Neural cell (in vitro differentiated cells): ENCODE data around the gene MYOG. TPM values are rescaled to one million over a fixed set of nuclear protein-coding genes. Genes with fewer than 3 reads are reported as not detected.

Experiments used
- H2AFZ ChIP-seq: fragments of 200-600, 300-800 bp; sonication (generic), shearing (Covaris generic); 2 replicates; pipeline ENCODE4 v1.6.0; 2014; ENCODE audit warnings: low read depth, mild to moderate bottlenecking, antibody characterized with exemption, low read length, moderate library complexity
- H3F3A ChIP-seq: fragments of 200-600 bp; shearing (Covaris generic); 2 replicates; pipeline ENCODE4 v1.6.1; 2016; ENCODE audit warnings: mild to moderate bottlenecking, moderate library complexity, mixed read lengths, antibody characterized with exemption, low read length; ENCODE audit not compliant: insufficient read depth, poor library complexity, severe bottlenecking
- H3K27ac ChIP-seq: fragments of 200-600, 300-800 bp; sonication (generic), shearing (Covaris generic); 2 replicates; pipeline ENCODE4 v1.5.1; 2014; ENCODE audit warnings: mild to moderate bottlenecking, low read length, moderate library complexity
- H3K27me3 ChIP-seq: fragments of 300-800, 200-600 bp; sonication (generic), shearing (Covaris generic); 2 replicates; pipeline ENCODE4 v1.6.0; 2014; ENCODE audit warnings: mild to moderate bottlenecking, low read depth, low read length, moderate library complexity; ENCODE audit not compliant: insufficient read depth
- H3K36me3 ChIP-seq: fragments of 300-800, 200-600 bp; sonication (generic), shearing (Covaris generic); 2 replicates; pipeline ENCODE4 v1.5.1; 2014; ENCODE audit warnings: mild to moderate bottlenecking, antibody characterized with exemption, low read length, moderate library complexity; ENCODE audit not compliant: insufficient read depth
- H3K4me2 ChIP-seq: fragments of 300-800, 200-600 bp; sonication (generic), shearing (Covaris generic); 2 replicates; pipeline ENCODE4 v1.6.0; 2014; ENCODE audit warnings: mild to moderate bottlenecking, low read length
- H3K4me3 ChIP-seq: fragments of 300-800, 200-600 bp; sonication (generic), shearing (Covaris generic); 2 replicates; pipeline ENCODE4 v1.5.1; 2014; ENCODE audit warnings: mild to moderate bottlenecking, low read length, moderate library complexity
- H3K79me2 ChIP-seq: fragments of 200-600 bp; shearing (Covaris generic); replicated peaks from 2 replicates; pipeline ENCODE4 v1.6.0; 2014; ENCODE audit warnings: mild to moderate bottlenecking, low read length, moderate library complexity; ENCODE audit not compliant: insufficient read depth
- H3K9ac ChIP-seq: fragments of 300-800, 200-600 bp; sonication (generic), shearing (Covaris generic); 2 replicates; pipeline ENCODE4 v1.6.1; 2016; ENCODE audit warnings: mild to moderate bottlenecking, low read length, mixed read lengths
- H3K9me2 ChIP-seq: fragments of 200-600 bp; shearing (Covaris generic); 2 replicates; pipeline ENCODE4 v1.6.1; 2016; ENCODE audit warnings: mild to moderate bottlenecking, low read length, mixed read lengths; ENCODE audit not compliant: insufficient read depth
- H3K9me3 ChIP-seq: fragments of 200-600, 300-800 bp; sonication (generic), shearing (Covaris generic); 2 replicates; pipeline ENCODE4 v1.6.1; 2016; ENCODE audit warnings: mild to moderate bottlenecking, mixed run types, low read length, moderate library complexity, mixed read lengths
- H4K20me1 ChIP-seq: fragments of 200-600 bp; shearing (Covaris generic); 2 replicates; pipeline ENCODE4 v1.6.1; 2016; ENCODE audit warnings: mild to moderate bottlenecking, mixed run types; ENCODE audit not compliant: insufficient read depth
- CTCF ChIP-seq: fragments of 450-650 bp; IDR thresholded peaks from 2 replicates; pipeline ENCODE4 v1.5.1; 2014; ENCODE audit warnings: antibody characterized with exemption, mild to moderate bottlenecking, moderate library complexity; ENCODE audit not compliant: poor library complexity, severe bottlenecking
- EP300 ChIP-seq: fragments of 450-650 bp; conservative IDR thresholded peaks from 2 replicates; pipeline ENCODE4 v1.6.1; 2014; ENCODE audit warnings: antibody characterized with exemption, mild to moderate bottlenecking, moderate library complexity; ENCODE audit not compliant: poor library complexity, severe bottlenecking
- EZH2 ChIP-seq: fragments of 200-600, 300-800 bp; shearing (Covaris generic), sonication (generic); IDR thresholded peaks from 2 replicates; pipeline ENCODE4 v1.6.1; 2014; ENCODE audit warnings: antibody characterized with exemption, low read length, borderline replicate concordance, mild to moderate bottlenecking; ENCODE audit not compliant: insufficient read depth, poor library complexity, severe bottlenecking
- MXI1 ChIP-seq: fragments of 450-650 bp; conservative IDR thresholded peaks from 2 replicates; pipeline ENCODE4 v1.6.1; 2014; ENCODE audit warnings: antibody characterized with exemption, mild to moderate bottlenecking; ENCODE audit not compliant: poor library complexity, severe bottlenecking
- POLR2AphosphoS5 ChIP-seq: IDR thresholded peaks from 2 replicates; pipeline ENCODE4 v1.6.1; 2012
- RAD21 ChIP-seq: fragments of 450-650 bp; conservative IDR thresholded peaks from 2 replicates; pipeline ENCODE4 v1.6.1; 2014; ENCODE audit warnings: antibody characterized with exemption, mild to moderate bottlenecking, moderate library complexity
- REST ChIP-seq: IDR thresholded peaks from 2 replicates; pipeline ENCODE4 v1.6.1; 2012; ENCODE audit warnings: borderline replicate concordance
- SMC3 ChIP-seq: fragments of 450-650 bp; conservative IDR thresholded peaks from 2 replicates; pipeline ENCODE4 v1.6.1; 2014; ENCODE audit warnings: antibody characterized with exemption, mild to moderate bottlenecking, moderate library complexity; ENCODE audit not compliant: poor library complexity
- TAF1 ChIP-seq: IDR thresholded peaks from 2 replicates; pipeline ENCODE4 v1.6.1; 2012; ENCODE audit warnings: low read depth
- polyA plus RNA-seq: library from polyadenylated mRNA; depleted of rRNA; stranded (reverse); fragments of >200 nt; gene quantifications from 2 replicates; pipeline ENCODE4 v1.2.3, GENCODE V29; 2014

The MYOG gene
- polyA plus RNA-seq, 1 donor from 2014 or later, result not detected

DNA sequence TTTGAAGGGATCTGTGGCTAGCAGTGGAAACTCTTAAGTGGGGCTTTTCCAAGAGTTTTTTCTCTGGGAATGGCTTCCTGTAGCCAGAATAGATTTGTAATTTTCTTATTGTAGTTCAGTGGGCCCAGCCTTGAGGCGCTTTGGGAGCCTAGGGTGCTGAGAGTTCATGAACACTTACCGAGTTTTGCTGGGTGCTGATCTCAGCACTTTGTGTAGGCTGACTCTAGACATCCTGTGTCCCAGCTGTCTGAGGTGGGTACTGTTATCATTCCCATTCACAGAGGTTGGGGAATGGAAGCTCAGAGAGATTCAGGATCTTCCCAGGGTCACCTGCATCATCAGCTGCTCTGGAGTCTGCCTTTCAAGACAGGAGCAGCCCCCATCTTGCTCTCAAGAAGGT is 52.5 kb downstream of the MYOG start:
- no peak for TF ChIP-seq RAD21
- no peak for TF ChIP-seq REST
- no peak for TF ChIP-seq EP300
- no peak for TF ChIP-seq EZH2
- no peak for TF ChIP-seq CTCF
- no peak for TF ChIP-seq SMC3
- no peak for TF ChIP-seq MXI1
- no peak for TF ChIP-seq POLR2AphosphoS5
- no peak for TF ChIP-seq TAF1

More for the DNA sequence above, 52.5 kb downstream of the MYOG start:
- Histone ChIP-seq H3K4me2 (no peak overlapping the region), H3K9ac (no peak overlapping the region), H4K20me1 (no peaks in the 10 kb centered on the region), H3K27me3 (no peaks in the 10 kb centered on the region), H3K27ac (no peak overlapping the region), H3K9me2 (no peaks in the 10 kb centered on the region), H3K36me3 (no peaks in the 10 kb centered on the region), H3K79me2 (no peaks in the 10 kb centered on the region), H3F3A (no peaks in the 10 kb centered on the region), H3K4me3 (no peak overlapping the region), H3K9me3 (no peaks in the 10 kb centered on the region), H2AFZ (no peak overlapping the region)

Other genes with a start within 250 kb of the MYOG start
- gene RABIF, start 196.9 kb downstream of the MYOG start, polyA plus RNA-seq, result 11.8 and 13.3 TPM in 2 replicates
- gene KLHL12, start 158.8 kb downstream of the MYOG start, polyA plus RNA-seq, result 62.5 and 62.8 TPM in 2 replicates
- 69.6 and 72.3 TPM in 2 replicates for gene ADIPOR1, start 127.7 kb downstream of the MYOG start, polyA plus RNA-seq
- gene CYB5R1, start 118.8 kb downstream of the MYOG start, polyA plus RNA-seq, result 62.9 and 65.6 TPM in 2 replicates
- gene TMEM183A, start 78.6 kb downstream of the MYOG start, polyA plus RNA-seq, result 234 and 237 TPM in 2 replicates
- gene PPFIA4, start 59.5 kb downstream of the MYOG start, polyA plus RNA-seq, result 1.6 and 4.0 TPM in 2 replicates
- 7.2 and 18.0 TPM in 2 replicates for gene ADORA1, start 41.7 kb upstream of the MYOG start, polyA plus RNA-seq
- gene MYBPH, start 89.8 kb upstream of the MYOG start, polyA plus RNA-seq, result not detected in 2 replicates
- not detected in 2 replicates for gene CHI3L1, start 100.7 kb upstream of the MYOG start, polyA plus RNA-seq
- gene CHIT1, start 143.7 kb upstream of the MYOG start, polyA plus RNA-seq, result not detected in 2 replicates
- 2.4 and 4.1 TPM in 2 replicates for gene BTG2, start 219.5 kb upstream of the MYOG start, polyA plus RNA-seq